Coronary artery (tissue), 2 donors: ENCODE measurements around the gene OIP5.
"Not testable (repeated sequence)": the region's sequence is repeated elsewhere in the genome, so short reads cannot be mapped to it uniquely, and the experiment has no call there.

Source experiments
- DNase-seq: peaks from one replicate; pipeline ENCODE4 v3.0.0-alpha.2; 2017; ENCODE audit warnings: low spot score
- H3K27ac ChIP-seq, 2 donors: fragments of 200-600 bp; sonication (generic); one replicate each; pipeline ENCODE4 v1.5.1; 2016 to 2019
- H3K4me3 ChIP-seq: fragments of 200-600 bp; sonication (generic); 2 replicates; pipeline ENCODE4 v1.5.1; 2016; ENCODE audit warnings: mild to moderate bottlenecking, moderate library complexity
- CTCF ChIP-seq: fragments of 200-600 bp; sonication (generic); IDR thresholded peaks from one replicate; pipeline ENCODE4 v1.5.1; 2019; ENCODE audit warnings: antibody characterized with exemption

OIP5 gene

DNA sequence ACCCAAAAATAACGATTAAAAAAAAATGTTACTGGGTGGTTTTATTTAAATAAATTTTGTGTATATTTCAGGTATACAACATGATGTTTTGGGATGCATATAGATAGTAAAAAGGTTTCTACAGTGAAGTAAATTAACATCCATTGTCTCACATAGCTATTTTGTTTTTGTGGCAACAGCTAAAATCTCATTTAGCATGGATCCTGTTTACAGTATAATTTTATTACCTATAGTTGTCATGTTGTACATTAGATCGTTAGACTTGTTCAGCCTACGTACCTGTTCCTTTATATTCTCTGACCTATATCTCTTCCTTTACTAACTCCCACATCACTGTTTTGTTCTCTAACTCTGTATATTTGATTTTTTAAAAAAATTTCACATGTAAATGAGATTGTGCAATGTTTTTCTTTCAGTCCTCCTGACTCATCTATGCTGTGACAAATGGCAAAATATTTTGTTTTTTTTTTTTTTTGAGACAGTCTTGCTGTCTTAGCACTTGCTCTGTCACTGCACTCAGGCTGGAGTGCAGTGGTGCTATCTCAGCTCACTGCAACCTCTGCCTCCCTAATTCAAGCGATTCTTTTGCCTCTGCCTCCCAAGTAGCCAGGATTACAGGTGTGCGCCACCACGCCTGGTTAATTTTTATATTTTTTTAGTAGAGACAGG lies 45.6 kb downstream of the OIP5 start:
- no peak for TF ChIP-seq CTCF
- DNase-seq = no peak
- H3K27ac ChIP-seq = no peak overlapping the region
- H3K4me3 ChIP-seq = no peak overlapping the region

GRCh38 chr15:41285285-41285684 lies 47.1 kb downstream of the OIP5 start:
- DNase-seq = no peak
- no peak for TF ChIP-seq CTCF
- Histone ChIP-seq H3K4me3 (peak overlapping the region; percentile 100), H3K27ac (peak overlapping the region; percentile 92 to 96)

- no peak for TF ChIP-seq CTCF
- DNase-seq = no peak
- Histone ChIP-seq H3K27ac (peak overlapping the region; percentile 92 to 96), H3K4me3 (peak overlapping the region; percentile 100)
These were observed 47.8 kb downstream of the OIP5 start for GRCh38 chr15:41284427-41285177.

DNA sequence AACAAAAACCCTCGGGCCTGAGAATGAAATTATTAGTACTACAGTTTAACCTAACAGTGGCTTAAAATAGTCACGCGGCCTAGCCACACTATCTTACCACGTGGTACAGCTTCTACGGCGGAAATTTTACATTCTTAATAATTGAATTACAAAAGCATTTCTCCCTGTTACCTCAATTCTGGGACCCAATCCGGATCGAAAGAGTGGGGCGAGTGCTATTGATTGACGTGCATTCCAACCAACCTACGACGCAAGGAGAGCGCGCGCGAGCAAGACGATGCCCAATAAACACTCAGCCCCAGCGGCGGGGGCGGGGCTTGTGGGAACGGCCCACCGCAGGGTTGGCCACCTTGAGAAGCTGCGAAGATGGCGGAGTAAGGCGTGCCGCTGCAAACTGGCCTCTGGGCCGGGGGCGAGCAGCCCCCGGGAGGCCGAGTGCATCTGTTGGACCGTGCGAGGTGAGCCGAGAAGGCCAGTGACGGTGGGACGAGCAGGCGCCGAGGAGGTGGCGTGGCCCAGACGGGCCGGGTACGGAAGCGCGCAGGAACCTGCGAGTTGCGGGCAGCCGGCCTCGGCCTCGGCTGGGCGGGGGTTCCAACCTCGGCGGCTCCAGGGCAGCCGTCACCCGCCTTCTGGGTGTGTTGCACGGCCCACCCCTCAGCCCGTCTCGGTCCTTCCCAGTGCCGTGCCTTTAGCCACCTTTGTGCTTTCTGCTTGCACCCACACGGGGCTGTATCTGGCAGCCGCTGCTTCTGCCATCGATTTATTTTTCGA lies 48.6 kb downstream of the OIP5 start:
- TF ChIP-seq CTCF = no peak
- peak overlapping the region; percentile 100 for H3K4me3 ChIP-seq
- H3K27ac ChIP-seq = peak overlapping the region; percentile 92 to 96
- peak; percentile 98 for DNase-seq

DNA sequence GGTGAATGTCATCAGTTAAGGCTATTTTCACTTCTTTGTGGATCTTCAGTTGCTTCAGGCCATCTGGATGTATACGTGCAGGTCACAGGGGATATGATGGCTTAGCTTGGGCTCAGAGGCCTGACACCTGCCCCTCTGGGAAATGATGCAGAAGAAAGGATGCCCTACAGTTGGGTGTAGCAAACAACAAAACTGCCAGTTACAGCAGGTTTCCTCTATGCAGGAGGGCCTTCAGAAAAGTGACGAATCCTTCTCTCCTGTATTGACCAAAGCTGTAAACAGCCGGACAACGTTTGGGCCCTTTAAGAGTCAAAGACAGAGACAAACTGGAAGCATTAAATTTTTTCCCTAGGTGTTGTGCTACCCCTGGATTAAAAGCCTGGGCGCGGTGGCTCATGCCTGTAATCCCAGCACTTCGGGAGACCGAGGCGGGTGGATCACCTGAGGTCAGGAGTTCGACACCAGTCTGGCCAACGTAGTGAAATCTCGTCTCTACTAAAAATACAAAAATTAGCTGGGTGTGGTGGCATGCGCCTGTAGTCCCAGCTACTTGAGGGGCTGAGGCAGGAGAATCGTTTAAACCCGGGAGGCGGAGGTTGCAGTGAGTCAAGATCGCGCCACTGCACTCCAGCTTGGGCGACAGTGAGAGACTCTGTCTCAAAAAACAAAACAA lies 49.3 kb downstream of the OIP5 start:
- Histone ChIP-seq H3K4me3 (peak overlapping the region; percentile 100), H3K27ac (peak overlapping the region; percentile 92 to 96)
- not testable (repeated sequence) for DNase-seq

DNA sequence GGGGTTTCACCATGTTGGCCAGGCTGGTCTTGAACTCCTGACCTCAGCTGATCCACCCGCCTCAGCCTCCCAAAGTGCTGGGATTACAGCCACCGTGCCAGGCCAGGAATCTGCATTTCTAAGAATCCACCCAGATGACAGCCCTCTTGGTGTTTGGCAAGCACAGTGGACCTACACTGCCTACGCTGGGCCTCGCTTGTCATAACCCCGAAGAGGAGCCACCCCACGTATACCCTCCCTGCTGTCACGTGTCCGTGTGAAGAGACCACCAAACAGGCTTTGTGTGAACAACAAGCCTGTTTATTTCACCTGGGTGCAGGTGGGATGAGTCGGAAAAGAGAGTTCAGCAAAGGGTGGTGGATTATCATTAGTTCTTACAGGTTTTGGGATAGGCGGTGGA lies 50.0 kb downstream of the OIP5 start:
- H3K4me3 ChIP-seq, H3K27ac ChIP-seq, DNase-seq: not testable (repeated sequence)

- DNase-seq = no peak
- Histone ChIP-seq H3K4me3 (no peak overlapping the region), H3K27ac (no peak overlapping the region)
- TF ChIP-seq CTCF = no peak
These were observed 51.2 kb downstream of the OIP5 start for GRCh38 chr15:41281236-41281635.
